HG02588 (cell line): ENCODE results near the gene SLC5A2.
"Not testable (repeated sequence)": the region's sequence is repeated elsewhere in the genome, so short reads cannot be mapped to it uniquely, and the experiment has no call there.

Experiments
- ATAC-seq: cut with Tn5 transposase; IDR thresholded peaks from one replicate; pipeline ENCODE4 v1.9.1; 2021; ENCODE audit warnings: mild to moderate bottlenecking, moderate library complexity; ENCODE audit not compliant: unreplicated experiment

SLC5A2 gene

DNA sequence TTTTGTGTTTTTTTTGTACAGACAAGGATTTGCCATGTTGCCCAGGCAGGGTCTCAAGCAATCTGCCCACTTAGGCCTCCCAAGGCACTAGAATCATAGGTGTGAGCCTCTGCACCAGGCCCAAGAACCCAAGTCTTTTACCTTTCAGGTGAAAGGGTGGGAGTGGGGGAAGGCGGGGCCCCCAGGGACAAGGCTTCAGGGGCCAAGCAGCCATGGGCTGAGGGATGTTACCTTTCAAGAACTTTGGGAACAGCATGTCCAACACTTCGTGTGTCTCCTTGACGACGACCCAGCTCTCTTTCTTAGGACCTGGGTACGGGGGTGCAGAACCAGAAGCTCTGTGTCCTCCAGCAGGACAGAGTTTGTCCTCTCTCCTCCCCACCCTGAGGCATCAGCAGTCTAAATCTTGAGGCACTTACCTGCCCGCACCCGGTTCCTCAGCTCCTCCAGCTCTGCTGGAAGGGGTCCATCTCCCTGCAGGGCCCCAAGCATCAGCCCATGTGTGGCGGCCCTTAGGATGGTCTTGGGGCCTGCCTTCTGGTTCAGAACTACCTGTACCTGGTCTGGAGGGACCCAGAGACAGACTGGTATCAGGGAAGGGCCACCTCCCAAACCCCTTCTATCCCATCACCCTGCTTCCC lies 9.0 kb downstream of the SLC5A2 start:
- ATAC-seq = no peak

DNA sequence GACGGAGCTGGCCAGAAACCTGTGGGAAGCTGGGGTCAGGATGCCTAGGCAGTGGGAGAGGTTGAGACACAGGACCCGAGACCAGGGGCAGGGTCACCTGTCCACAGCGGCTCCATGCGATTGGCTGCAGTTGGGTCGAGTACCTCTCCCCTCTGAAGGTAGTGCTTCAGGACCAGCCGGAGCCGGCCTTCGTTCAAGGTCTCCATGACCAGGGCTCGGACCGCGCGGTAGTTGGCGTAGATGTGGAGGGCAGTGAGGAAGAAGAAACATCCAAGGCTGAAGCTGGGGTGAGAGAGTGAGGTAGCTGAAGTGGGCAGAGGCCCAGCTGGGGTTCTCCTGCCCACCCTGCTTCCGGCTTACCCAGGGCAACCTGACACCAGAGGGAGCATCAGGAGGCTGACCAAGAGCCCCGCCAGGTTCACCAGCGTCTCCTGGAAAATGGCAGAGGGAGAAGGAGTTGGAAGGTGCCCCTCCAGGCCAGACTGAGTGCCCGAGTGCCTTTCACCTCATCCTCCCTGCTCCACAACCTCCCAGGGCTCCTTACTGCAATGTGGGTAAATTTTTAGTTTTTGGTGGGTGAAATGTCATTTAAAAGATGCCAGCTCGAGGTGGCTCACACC lies 10.7 kb downstream of the SLC5A2 start:
- no peak for ATAC-seq

DNA sequence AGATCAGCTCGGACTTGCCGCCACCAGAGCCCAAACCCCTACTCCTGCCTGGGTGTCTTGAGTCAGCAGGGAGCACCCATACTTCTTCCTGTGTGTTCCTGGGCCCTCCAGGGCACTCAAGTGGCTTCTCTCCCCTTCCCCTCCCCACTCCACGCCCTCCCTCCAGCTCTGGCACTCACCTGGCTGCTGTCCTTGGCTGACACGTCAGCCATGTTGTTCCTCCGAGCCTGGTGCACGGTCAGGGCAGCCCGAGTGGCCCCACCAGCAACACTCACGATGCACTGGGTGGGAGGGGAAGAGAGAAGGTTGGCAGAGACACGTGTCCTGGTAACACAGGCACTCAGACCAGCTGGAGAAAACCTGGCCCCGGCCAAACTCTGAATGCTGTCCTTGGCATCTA lies 13.7 kb downstream of the SLC5A2 start:
- no peak for ATAC-seq

GRCh38 chr16:31498493-31498892 lies 15.6 kb downstream of the SLC5A2 start:
- ATAC-seq = no peak

DNA sequence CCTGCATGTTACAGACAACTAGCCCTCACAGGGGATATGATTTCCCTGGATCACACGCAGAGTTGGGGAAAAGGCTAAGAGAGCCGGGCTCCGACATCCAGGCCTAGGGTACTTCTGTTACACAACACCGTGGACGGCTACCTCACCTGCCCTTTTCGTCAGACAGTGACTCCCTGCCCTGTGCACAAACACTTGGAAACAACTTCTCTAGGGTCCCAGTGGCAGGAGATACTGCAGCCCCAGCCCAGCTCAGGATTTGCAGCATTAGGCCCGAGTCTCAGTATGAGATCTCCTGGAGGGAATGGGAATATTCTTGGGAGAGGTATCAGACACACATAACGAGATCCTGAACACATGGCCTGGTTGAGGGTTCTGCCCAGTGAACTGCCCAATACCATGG lies 17.0 kb downstream of the SLC5A2 start:
- ATAC-seq = no peak

GRCh38 chr16:31501226-31501965 lies 18.5 kb downstream of the SLC5A2 start:
- no peak for ATAC-seq

DNA sequence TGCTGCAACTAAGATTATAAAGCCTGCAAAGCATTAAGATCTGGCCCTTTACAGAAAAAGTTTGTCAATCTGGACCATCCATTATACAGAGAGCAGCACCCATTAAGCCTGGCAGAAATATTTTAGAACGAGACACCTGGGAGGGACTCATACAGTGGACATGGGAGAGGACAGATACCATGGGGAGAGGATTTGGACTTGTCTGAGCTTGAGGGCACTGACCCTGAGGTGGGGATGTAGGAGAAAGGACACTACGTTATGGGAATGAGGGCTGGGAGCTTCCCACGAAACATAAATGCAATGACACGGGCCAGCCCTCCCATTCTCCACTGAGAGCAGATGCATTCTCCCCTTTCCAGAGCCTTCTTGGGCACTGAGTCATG lies 19.0 kb downstream of the SLC5A2 start:
- no peak for ATAC-seq

DNA sequence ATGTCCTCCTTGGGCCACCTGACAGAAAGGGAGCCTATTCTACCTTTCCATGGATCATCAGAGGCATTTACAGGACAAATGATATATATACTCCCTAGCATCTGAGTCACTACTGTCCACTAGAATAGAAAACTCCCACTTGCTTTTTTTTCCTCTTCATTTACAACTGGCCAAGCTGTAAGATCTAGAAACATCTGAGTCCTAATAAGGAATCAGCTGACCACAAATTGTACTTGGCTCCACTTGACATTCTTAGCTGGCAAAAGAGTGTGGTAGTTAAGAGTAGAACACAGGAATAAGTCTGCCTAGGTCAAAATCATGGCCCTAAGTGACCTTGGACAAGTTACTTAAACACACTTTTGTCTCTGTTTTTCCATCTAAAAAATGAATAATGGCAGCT lies 20.1 kb downstream of the SLC5A2 start:
- ATAC-seq = no peak

- not testable (repeated sequence) for ATAC-seq
These were observed 20.6 kb downstream of the SLC5A2 start for GRCh38 chr16:31503555-31503954.

DNA sequence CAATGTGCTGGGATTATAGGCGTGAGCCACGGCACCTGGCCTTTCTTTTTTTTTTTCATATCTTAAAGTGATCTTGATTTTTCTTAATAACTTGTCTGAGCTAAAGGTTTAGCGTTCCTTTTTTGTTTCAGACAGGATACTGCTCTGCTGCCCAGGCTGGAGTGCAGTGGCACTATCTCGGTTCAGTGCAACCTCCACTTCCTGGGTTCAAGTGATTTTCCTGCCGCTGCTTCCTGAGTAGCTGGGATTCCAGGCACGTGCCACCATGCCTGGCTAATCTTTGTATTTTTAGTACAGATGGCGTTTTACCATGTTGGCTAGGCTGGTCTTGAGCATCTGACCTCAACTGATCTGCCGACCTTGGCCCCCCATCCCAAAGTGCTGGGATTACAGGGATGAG lies 21.2 kb downstream of the SLC5A2 start:
- ATAC-seq = no peak

DNA sequence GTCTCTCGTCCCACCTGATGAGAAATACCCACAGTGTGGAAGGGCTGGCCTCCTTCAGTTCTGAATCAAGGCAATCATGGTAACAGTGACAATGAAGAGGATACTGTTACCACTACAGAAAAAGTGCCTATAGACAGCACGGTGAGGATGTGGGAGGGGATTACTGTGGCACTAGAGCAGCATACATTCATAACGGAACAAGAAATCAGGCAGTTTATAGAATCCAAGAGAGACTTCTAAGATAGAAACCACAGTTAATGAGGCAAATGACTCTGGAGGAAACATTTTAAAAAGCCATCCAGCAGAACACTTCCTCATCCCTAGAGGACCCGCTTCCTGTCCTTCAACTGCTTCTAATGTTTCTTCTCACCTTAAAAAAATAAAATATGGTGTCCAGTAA lies 22.6 kb downstream of the SLC5A2 start:
- no peak for ATAC-seq

DNA sequence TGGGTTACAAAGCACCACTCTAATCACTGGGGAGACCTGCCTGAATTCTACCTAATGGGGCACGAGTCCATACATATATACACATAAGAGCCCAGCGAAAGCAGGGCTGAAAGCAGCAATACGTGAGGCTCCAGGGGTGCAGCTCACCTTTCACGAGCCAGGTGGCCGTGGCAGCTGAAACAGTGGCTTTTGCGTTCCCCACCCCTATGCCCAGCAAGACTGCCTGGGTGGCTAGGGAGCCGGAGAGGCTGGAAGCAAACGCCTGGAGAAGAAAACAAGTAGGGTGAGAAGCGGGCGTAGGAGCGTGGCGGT lies 24.6 kb downstream of the SLC5A2 start:
- no peak for ATAC-seq

GRCh38 chr16:31507929-31508705 lies 25.2 kb downstream of the SLC5A2 start, which contains the start of gene RUSF1:
Gene RUSF1 (minus strand): TSS chr16:31508391. CDS start chr16:31508373, 18 bp downstream.
- ATAC-seq = peak; percentile 85

DNA sequence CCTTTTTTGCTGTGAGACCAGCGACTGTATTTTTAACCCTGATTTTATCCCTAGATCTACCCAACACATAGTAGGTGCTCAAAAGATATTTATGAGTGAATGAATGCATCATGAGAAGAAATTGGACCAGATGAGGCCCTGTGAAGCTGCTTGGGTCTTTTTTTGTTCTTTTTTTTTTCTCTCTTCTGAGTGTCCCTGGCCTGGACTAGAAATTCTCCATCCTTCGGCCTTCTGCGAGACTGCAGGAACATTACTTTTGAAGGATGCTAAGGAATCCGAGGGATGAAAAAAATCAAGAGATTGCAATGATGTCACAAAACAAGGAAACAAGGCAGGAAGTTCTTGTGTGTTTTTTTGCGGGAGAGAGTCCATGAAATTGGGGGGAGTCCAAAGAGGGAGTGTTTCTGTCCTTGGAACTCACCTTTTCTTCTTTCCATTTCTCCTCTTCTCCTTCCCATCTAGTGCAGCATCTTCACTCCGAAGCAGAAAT lies 25.8 kb downstream of the SLC5A2 start:
- no peak for ATAC-seq

DNA sequence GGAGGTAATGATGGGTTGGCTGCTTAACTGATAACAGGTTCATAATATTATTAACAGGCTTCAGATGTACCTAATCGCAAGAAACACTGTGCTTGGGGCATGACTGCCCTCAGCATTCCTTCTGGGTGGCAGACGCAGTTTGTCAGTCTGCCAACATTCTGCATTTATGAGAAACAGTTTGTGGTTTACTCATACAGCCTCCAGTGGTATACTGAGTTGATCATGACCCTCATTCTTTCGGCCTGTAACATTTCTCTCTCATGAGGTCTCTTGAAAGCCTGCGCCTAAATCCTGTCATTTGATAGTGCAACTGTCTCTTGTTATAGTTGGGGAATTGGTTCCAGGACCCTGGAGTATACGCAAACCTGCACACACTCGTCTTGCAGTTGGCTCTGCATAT lies 30.2 kb downstream of the SLC5A2 start:
- no peak for ATAC-seq

- ATAC-seq = no peak
These were observed 31.0 kb downstream of the SLC5A2 start for GRCh38 chr16:31513884-31514283.

DNA sequence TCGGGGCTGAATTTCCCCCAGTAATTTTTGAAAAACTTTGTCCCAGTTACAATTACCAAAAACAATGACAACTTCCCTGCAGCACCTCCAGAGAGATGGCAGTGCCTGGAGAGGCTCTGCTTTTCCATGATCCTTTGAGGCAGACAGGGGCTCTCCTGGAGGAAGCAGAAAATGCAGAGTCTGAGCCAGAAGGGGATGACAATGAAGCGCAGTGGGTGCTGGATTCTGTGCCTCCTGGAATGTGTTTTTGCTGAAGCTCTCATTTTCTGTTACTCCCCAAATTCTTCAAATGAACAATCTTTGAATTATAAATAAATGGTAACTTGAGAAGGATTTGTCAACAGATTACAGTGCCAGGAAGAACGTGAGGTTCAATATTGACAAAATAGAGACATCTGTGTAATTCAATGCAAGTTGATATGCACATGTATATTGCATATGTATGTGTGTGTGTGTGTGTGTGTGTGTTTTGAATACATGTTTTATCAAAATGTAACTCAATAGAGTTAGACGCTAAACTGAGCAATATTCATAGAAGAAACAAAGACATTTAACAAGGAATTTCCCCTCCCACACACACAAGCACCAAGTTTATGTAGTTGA lies 35.0 kb downstream of the SLC5A2 start:
- no peak for ATAC-seq

DNA sequence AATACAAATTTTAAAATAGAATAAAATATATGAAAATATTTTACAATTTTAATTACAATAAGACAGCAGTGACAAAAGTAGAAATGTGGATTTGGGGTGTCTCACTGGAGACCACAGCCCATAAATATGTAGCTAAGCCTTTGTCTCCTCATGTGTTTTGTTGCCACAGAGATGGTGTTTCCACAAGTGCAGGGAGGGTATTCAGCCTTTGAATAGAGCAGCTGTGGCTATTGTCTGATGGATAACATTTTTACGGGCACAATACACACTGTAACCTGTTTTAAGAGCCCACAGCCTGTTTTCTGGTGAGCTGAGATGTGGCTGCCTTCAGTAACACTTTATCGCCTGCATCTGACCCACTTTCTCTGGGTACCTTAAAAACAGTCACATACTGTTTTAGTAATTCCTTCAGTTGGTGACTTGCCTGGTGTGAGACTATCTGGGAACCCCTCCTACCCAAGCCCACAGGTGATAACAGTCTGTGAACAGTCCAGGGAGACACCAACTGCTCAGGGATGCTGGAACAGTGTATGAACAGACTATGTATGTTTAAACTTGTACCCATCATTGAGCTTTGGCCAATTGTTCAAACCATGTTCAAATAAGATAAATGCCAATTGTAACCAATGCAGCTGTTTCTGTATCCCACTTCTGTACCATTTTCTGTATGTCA lies 37.0 kb downstream of the SLC5A2 start:
- ATAC-seq = no peak

- no peak for ATAC-seq
These were observed 38.4 kb downstream of the SLC5A2 start for GRCh38 chr16:31521368-31521767.

DNA sequence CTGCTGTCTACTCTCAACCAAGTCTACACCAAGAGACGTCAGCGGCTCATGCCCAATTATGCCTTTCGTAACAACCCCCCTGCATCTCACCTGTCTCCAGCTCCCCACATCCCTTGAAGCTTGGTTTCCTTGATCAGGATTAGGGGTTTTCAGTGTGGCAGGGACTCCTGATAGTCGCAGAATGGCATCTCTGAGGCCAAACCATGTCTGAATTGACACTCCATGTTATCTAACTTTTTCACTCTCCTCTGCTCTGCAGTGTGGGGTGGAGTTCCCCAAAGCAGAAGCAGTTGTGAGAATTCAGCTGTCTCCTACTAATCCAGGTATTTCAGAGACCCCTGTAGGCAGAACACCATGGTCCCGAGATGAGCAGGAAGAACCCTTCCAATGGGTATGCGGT lies 39.1 kb downstream of the SLC5A2 start:
- no peak for ATAC-seq
